Measurements from ENCODE around the gene IWS1.

IWS1 gene

GRCh38 chr2:127463155-127463991, 62.9 kb downstream of the IWS1 start:
- DNase-seq (ENCODE audit: extremely low read depth, low read depth) = no peak
- TF ChIP-seq CTCF (IDR thresholded peaks at IDR 0.05; ENCODE audit: low read depth, low read length) = no peak

- TF ChIP-seq CTCF (IDR thresholded peaks at IDR 0.05; ENCODE audit: low read depth, low read length) = no peak
- DNase-seq (ENCODE audit: extremely low read depth, low read depth) = no peak
Observed at GRCh38 chr2:127462461-127462860, 63.8 kb downstream of the IWS1 start.

GRCh38 chr2:127456960-127457359, 69.3 kb downstream of the IWS1 start:
- no peak for TF ChIP-seq CTCF (IDR thresholded peaks at IDR 0.05; ENCODE audit: low read depth, low read length)
- DNase-seq (ENCODE audit: extremely low read depth, low read depth) = no peak

- no peak for DNase-seq (ENCODE audit: extremely low read depth, low read depth)
- no peak for TF ChIP-seq CTCF (IDR thresholded peaks at IDR 0.05; ENCODE audit: low read depth, low read length)
Observed at GRCh38 chr2:127455566-127456493, 70.5 kb downstream of the IWS1 start.

GRCh38 chr2:127454595-127455565, 71.4 kb downstream of the IWS1 start:
- no peak for TF ChIP-seq CTCF (IDR thresholded peaks at IDR 0.05; ENCODE audit: low read depth, low read length)
- peak; percentile 12 for DNase-seq (ENCODE audit: extremely low read depth, low read depth)

GRCh38 chr2:127453392-127454171, 72.7 kb downstream of the IWS1 start:
- no peak for DNase-seq (ENCODE audit: extremely low read depth, low read depth)
- no peak for TF ChIP-seq CTCF (IDR thresholded peaks at IDR 0.05; ENCODE audit: low read depth, low read length)

Measured in AG09319 (cell line).